GM12878 (cell line): ENCODE data around the gene ALG10. TPM values are rescaled to one million over a fixed set of nuclear protein-coding genes. Genes with fewer than 3 reads are reported as not detected.
A peak's percentile ranks its signal among the peaks of the same experiment; 100 is the strongest.

ENCODE experiments used
- ATAC-seq: fragments of 200-7000 bp; cut with Tn5 transposase; 3 replicates; pipeline ENCODE4 v1.9.1; 2020; ENCODE audit warnings: mild to moderate bottlenecking, moderate library complexity
- Bru-seq: library from RNA; stranded (reverse); fragments of 400-500 nt; gene quantifications from one replicate; lab custom pipeline; 2021; lab: Mats Ljungman, UMichigan
- BruChase-seq, 2 experiments: library from RNA; stranded (reverse); fragments of 400-500 nt; gene quantifications; one replicate each; lab custom pipeline; 2021; lab: Mats Ljungman, UMichigan
- BruUV-seq: library from RNA; stranded (reverse); fragments of 400-500 nt; replicated peaks from 2 replicates; lab custom pipeline; 2021; lab: Mats Ljungman, UMichigan
- CTCF ChIA-PET: fragments of 300-600 bp; sonication (Branson Sonifier 250); formaldehyde crosslinking; extraction: SDS; loops from one replicate; lab custom pipeline; 2021; ENCODE audit warnings: inconsistent platforms; lab: Yijun Ruan, JAX
- POLR2A ChIA-PET: fragments of 350-600 bp; formaldehyde crosslinking; extraction: SDS; loops from one replicate; lab custom pipeline; 2021; ENCODE audit warnings: inconsistent platforms; lab: Charles Lee
- RAD21 ChIA-PET: fragments of 300-600 bp; sonication (Branson Sonifier 250); formaldehyde crosslinking; loops from one replicate; lab custom pipeline; 2023; ENCODE audit warnings: antibody characterized with exemption; ENCODE audit not compliant: unreplicated experiment; lab: Charles Lee
- SMC1A ChIA-PET: fragments of 300-600 bp; sonication (Branson Sonifier 250); formaldehyde crosslinking; loops from one replicate; lab custom pipeline; 2023; ENCODE audit not compliant: unreplicated experiment, uncharacterized antibody; lab: Charles Lee
- DNase-seq: peaks from one replicate; pipeline ENCODE4 v3.0.0-alpha.2; 2011; ENCODE audit warnings: low read depth, low spot score
- FAIRE-seq: peaks from 3 replicates; lab custom pipeline; 2011; peaks lifted over from hg19 to GRCh38; lab: Jason Lieb, UNC
- H2AFZ ChIP-seq: 2 replicates; pipeline ENCODE4 v1.6.0; 2011; ENCODE audit warnings: low read depth, low read length, control low read depth; ENCODE audit not compliant: control insufficient read depth
- H3K27ac ChIP-seq: 2 replicates; pipeline ENCODE4 v1.5.1; 2011; ENCODE audit warnings: control low read depth; ENCODE audit not compliant: control insufficient read depth, insufficient read depth
- H3K27me3 ChIP-seq, 2 experiments: replicated peaks in 1 of 2; 2 replicates each; pipeline versions ENCODE4 v1.6.0 to v1.6.1; 2011; ENCODE audit warnings: low read length in 1 of 2; ENCODE audit not compliant: control insufficient read depth in 2 of 2, insufficient read depth in 2 of 2
- H3K36me3 ChIP-seq, 2 experiments: 2 replicates each; pipeline ENCODE4 v1.5.1; 2011; ENCODE audit warnings: low read length in 1 of 2; ENCODE audit not compliant: control insufficient read depth in 2 of 2, insufficient read depth in 2 of 2
- H3K4me1 ChIP-seq: 2 replicates; pipeline ENCODE4 v1.6.1; 2011; ENCODE audit warnings: mild to moderate bottlenecking, low read length, moderate library complexity, mixed read lengths; ENCODE audit not compliant: control insufficient read depth, insufficient read depth
- H3K4me2 ChIP-seq: 2 replicates; pipeline ENCODE4 v1.6.0; 2011; ENCODE audit warnings: control low read depth; ENCODE audit not compliant: control insufficient read depth, insufficient read depth
- H3K4me3 ChIP-seq: fragments of 200-600 bp; sonication (generic); 2 replicates; pipeline ENCODE4 v1.5.1; 2016
- H3K79me2 ChIP-seq: 2 replicates; pipeline ENCODE4 v1.6.0; 2011; ENCODE audit warnings: low read length; ENCODE audit not compliant: control insufficient read depth, insufficient read depth
- H3K9ac ChIP-seq: 2 replicates; pipeline ENCODE4 v1.8.0; 2011; ENCODE audit warnings: low read length, control low read depth, mixed read lengths; ENCODE audit not compliant: control insufficient read depth, insufficient read depth
- H3K9me3 ChIP-seq: replicated peaks from 3 replicates; pipeline ENCODE4 v1.5.1; 2011; ENCODE audit warnings: mild to moderate bottlenecking, low read length; ENCODE audit not compliant: control insufficient read depth, insufficient read depth
- H4K20me1 ChIP-seq: 2 replicates; pipeline ENCODE4 v1.6.0; 2011; ENCODE audit not compliant: control insufficient read depth, insufficient read depth
- BCL3 ChIP-seq: IDR thresholded peaks from 2 replicates; pipeline ENCODE4 v1.6.1; 2011; ENCODE audit warnings: borderline replicate concordance, low read depth, mild to moderate bottlenecking, moderate library complexity, low read length; ENCODE audit not compliant: insufficient read depth, poor library complexity, severe bottlenecking
- BHLHE40 ChIP-seq, 2 experiments: fragments of 450-650 bp in 1 of 2; IDR thresholded peaks; 2 replicates each; pipeline ENCODE4 v1.6.1; 2011 to 2017; ENCODE audit warnings: low read depth in 2 of 2, borderline replicate concordance in 1 of 2, improper control_type of control experiment in 1 of 2, low read length in 1 of 2, mild to moderate bottlenecking in 1 of 2
- BRCA1 ChIP-seq: IDR thresholded peaks from 2 replicates; pipeline ENCODE4 v1.6.1; 2011; ENCODE audit warnings: low read depth, low read length, improper control_type of control experiment
- CEBPB ChIP-seq, 2 experiments: fragments of 150-350 bp in 1 of 2; IDR thresholded peaks; 2 replicates each; pipeline ENCODE4 v1.6.1; 2012 to 2014; ENCODE audit warnings: low read depth in 2 of 2, low read length in 2 of 2, borderline replicate concordance in 1 of 2, inconsistent platforms in 1 of 2
- GATAD2B ChIP-seq: fragments of 450-650 bp; conservative IDR thresholded peaks from 2 replicates; pipeline ENCODE4 v1.6.1; 2017; ENCODE audit warnings: low read depth, mild to moderate bottlenecking, moderate library complexity
- HSF1 ChIP-seq: fragments of 150-350 bp; IDR thresholded peaks from 2 replicates; pipeline ENCODE4 v1.6.1; 2014; ENCODE audit warnings: mild to moderate bottlenecking, low read depth, low read length
- IRF4 ChIP-seq: IDR thresholded peaks from 2 replicates; pipeline ENCODE4 v1.6.1; 2011; ENCODE audit warnings: low read depth, low read length
- MTA3 ChIP-seq: IDR thresholded peaks from 2 replicates; pipeline ENCODE4 v1.6.1; 2012; ENCODE audit warnings: low read length, inconsistent platforms, borderline replicate concordance
- MYC ChIP-seq: IDR thresholded peaks from 2 replicates; pipeline ENCODE4 v1.6.1; 2011; ENCODE audit warnings: mild to moderate bottlenecking, low read length, moderate library complexity, inconsistent platforms; ENCODE audit not compliant: insufficient read depth, insufficient replicate concordance, insufficient read length, severe bottlenecking
- NFXL1 ChIP-seq: fragments of 450-650 bp; IDR thresholded peaks from 2 replicates; pipeline ENCODE4 v1.6.1; 2017; ENCODE audit warnings: antibody characterized with exemption, mild to moderate bottlenecking, borderline replicate concordance
- NFYA ChIP-seq: IDR thresholded peaks from 2 replicates; pipeline ENCODE4 v1.6.1; 2011; ENCODE audit warnings: low read depth, mild to moderate bottlenecking, low read length, improper control_type of control experiment, borderline replicate concordance
- PAX5 ChIP-seq: IDR thresholded peaks from 2 replicates; pipeline ENCODE4 v1.6.1; 2011; ENCODE audit warnings: low read depth, low read length, borderline replicate concordance
- RELA ChIP-seq: fragments of 450-650 bp; IDR thresholded peaks from 2 replicates; pipeline ENCODE4 v1.8.0; 2014; ENCODE audit warnings: borderline replicate concordance; ENCODE audit not compliant: partially characterized antibody
- YY1 ChIP-seq: IDR thresholded peaks from 2 replicates; pipeline ENCODE4 v1.6.1; 2011; ENCODE audit warnings: low read depth, mild to moderate bottlenecking, low read length
- ZSCAN29 ChIP-seq: fragments of 450-650 bp; IDR thresholded peaks from 2 replicates; pipeline ENCODE4 v1.6.1; 2017; ENCODE audit warnings: mild to moderate bottlenecking, moderate library complexity
- WGBS: methylation state at CpG from one replicate; pipeline ENCODE4 v1.1.6; 2016; ENCODE audit warnings: low lambda C conversion rate; ENCODE audit not compliant: insufficient replicate concordance, insufficient coverage; ENCODE audit errors: missing lambda C conversion rate; 5-methylcytosine and 5-hydroxymethylcytosine counted together
- in situ Hi-C: fragments of 300-500 bp; cut with MboI; formaldehyde crosslinking; loops from 9 replicates; pipeline ENCODE4 v1.14.3; 2018; ENCODE audit warnings: mixed read lengths
- intact Hi-C: fragments of 100-400 bp; cut with micrococcal nuclease; formaldehyde crosslinking; loops from one replicate; pipeline ENCODE4 v1.14.2; 2022; ENCODE audit not compliant: unreplicated experiment
- long read RNA-seq, 2 experiments: library from polyadenylated mRNA; unstranded; transcript quantifications; one replicate each; pipeline ENCODE4 v2.0.0, GENCODE V29; 2019 to 2020
- polyA minus RNA-seq, 3 experiments: library from RNA; depleted of rRNA, polyadenylated mRNA; stranded (reverse); fragments of >200 nt; gene quantifications; 2 replicates each; pipeline ENCODE4 v1.2.3, GENCODE V29; 2011
- polyA plus RNA-seq, 11 experiments: library from polyadenylated mRNA; depleted of rRNA in 4 of 11; unstranded in 6 of 11; stranded (reverse) in 5 of 11; fragments of >200 nt; fragmentation: Nextera tagmentation in 4 of 11; fragmentation: Illumina TruSeq in 1 of 11; extraction: Ambion mirVana in 4 of 11; extraction: Trizol in 1 of 11; gene quantifications; 1 replicate in 1 of 11; 2 replicates in 10 of 11; pipeline versions ENCODE4 v1.2.1 to v1.2.3, GENCODE V29; 2011 to 2016; ENCODE audit warnings: inconsistent platforms in 2 of 11, missing spikeins in 2 of 11, low read depth in 1 of 11
- total RNA-seq, 4 experiments: library from RNA; depleted of rRNA in 3 of 4; stranded (reverse); fragments of >200 nt in 3 of 4; fragmentation: Illumina TruSeq in 1 of 4; extraction: Trizol in 1 of 4; gene quantifications; 2 replicates each; pipeline versions ENCODE4 v1.2.1 to v1.2.3, GENCODE V29; 2013 to 2021

The ALG10 gene
- total RNA-seq (2013; cell fraction: nucleolus; rRNA removed): 51.6 and 53.5 TPM in 2 replicates
- 11.4 and 14.5 TPM in 2 replicates for total RNA-seq (2014; rRNA removed)
- total RNA-seq (2014; rRNA removed; fragmentation: Illumina TruSeq; extraction: Trizol): 15.1 and 15.9 TPM in 2 replicates
- total RNA-seq (2021): 14.8 TPM in 2 replicates
- 4.7 TPM for polyA plus RNA-seq (2011; ENCODE audit: low read depth)
- polyA plus RNA-seq (2011; rRNA removed): 23.2 and 25.4 TPM in 2 replicates
- 17.4 and 19.9 TPM in 2 replicates for polyA plus RNA-seq (2011; cell fraction: cytosol; rRNA removed)
- 13.7 and 18.5 TPM in 2 replicates for polyA plus RNA-seq (2011; cell fraction: nucleus; rRNA removed)
- 4.2 and 5.9 TPM in 2 replicates for polyA plus RNA-seq (2012)
- 7.6 and 10.1 TPM in 2 replicates for polyA plus RNA-seq (2014; fragmentation: Illumina TruSeq; extraction: Trizol)
- 1 to 10 TPM; 3.1 to 4.6 TPM for polyA plus RNA-seq (2014; fragmentation: Nextera tagmentation; extraction: Ambion mirVana)
- 7.0 and 8.2 TPM in 2 replicates for polyA plus RNA-seq (2014; rRNA removed)
- polyA plus RNA-seq (2016; fragmentation: Nextera tagmentation; extraction: Ambion mirVana): 1 to 10 TPM; 6.4 to 6.6 TPM
- polyA minus RNA-seq (2011; rRNA and poly(A)+ RNA removed): 86.1 and 99.0 TPM in 2 replicates
- 14.5 and 20.2 TPM in 2 replicates for polyA minus RNA-seq (2011; cell fraction: cytosol; rRNA and poly(A)+ RNA removed)
- polyA minus RNA-seq (2011; cell fraction: nucleus; rRNA and poly(A)+ RNA removed): 37.3 and 45.6 TPM in 2 replicates
- percentile 86 among the genes with signal in this experiment for Bru-seq, nascent RNA
- BruChase-seq, experiment 1, labeled RNA remaining after a 6-hour chase: percentile 90 among the genes with signal in this experiment
- BruChase-seq, experiment 2, labeled RNA remaining after a 2-hour chase: percentile 92 among the genes with signal in this experiment
- long read RNA-seq, experiment 1: 0 reads
- long read RNA-seq, experiment 2, transcript ALG10-201 (3 exons, 3,128 nt): major isoform, 31 of 40 reads
- long read RNA-seq, experiment 2, partial matches to known transcripts: 0 of 40 reads
- long read RNA-seq, experiment 2, other reads (novel, unspliced or antisense): 6 of 40 reads

GRCh38 chr12:34022079-34022830, at the start of gene ALG10:
ALG10 (plus strand) TSS chr12:34022496; CDS start chr12:34022600, 104 bp downstream.
- BruUV-seq: no TSS peak
- RAD21 ChIA-PET: interaction anchor here (0.6 to 4.7 kb wide), 3 partner anchors 414 to 1566 kb away, joined by 3 to 82 read pairs (median 7); partner anchors contain the start of gene YARS2
- WGBS: under 1% methylated on average over 32 of the region's 44 CpGs
- TF ChIP-seq RELA: no peak
- no peak for TF ChIP-seq NFXL1
- TF ChIP-seq CEBPB (IDR thresholded peaks at IDR 0.05; ENCODE audit: borderline replicate concordance in 1 of 2, low read depth in 2 of 2, low read length in 2 of 2): no peak
- TF ChIP-seq MTA3: no peak; the same call in 1 of the 2 replicates
- TF ChIP-seq PAX5: no peak
- no peak for TF ChIP-seq BRCA1
- TF ChIP-seq ZSCAN29: no peak
- TF ChIP-seq BHLHE40 (IDR thresholded peaks at IDR 0.05; ENCODE audit: borderline replicate concordance in 1 of 2, low read depth in 2 of 2, low read length in 1 of 2): no peak
- no peak for TF ChIP-seq GATAD2B
- peak; percentile 66; the same call in 1 of the 2 replicates for TF ChIP-seq HSF1
- TF ChIP-seq BCL3: no peak
- peak; percentile 91 for TF ChIP-seq YY1
- no peak for TF ChIP-seq MYC
- no peak for TF ChIP-seq NFYA
- peak; percentile 6; the same call in 1 of the 2 replicates for TF ChIP-seq IRF4

More at GRCh38 chr12:34022079-34022830, at the start of gene ALG10:
- POLR2A ChIA-PET: interaction anchor here (0.6 to 1.3 kb wide), 9 partner anchors 123 to 1869 kb away, joined by 3 to 21 read pairs (median 5); partner anchors contain the start of gene YARS2
- Histone ChIP-seq H3K27me3 (no peaks in the 10 kb centered on the region), H3K9ac (peak within 1 kb of the TSS; percentile 80), H3K27ac (peak within 1 kb of the TSS; percentile 78), H3K4me1 (no peaks in the 10 kb centered on the region), H2AFZ (peak within 1 kb of the TSS; percentile 95), H4K20me1 (no peaks in the 10 kb centered on the region), H3K4me3 (peak within 1 kb of the TSS; percentile 88), H3K79me2 (peaks cover 6% of the 10 kb centered on the region; the same call in 1 of the 2 replicates), H3K36me3 (no peaks in the 10 kb centered on the region), H3K4me2 (peak within 1 kb of the TSS; percentile 68), H3K9me3 (no peaks in the 10 kb centered on the region)
- intact Hi-C loops (loop anchor here (1.0 to 5.0 kb wide), 2 partner anchors 1266 to 1565 kb away; no protein-coding TSS in a partner anchor), in situ Hi-C loops (loop anchor here (5.0 to 25.0 kb wide), 3 partner anchors 1085 to 1660 kb away; partner anchors contain the start of gene YARS2)
- SMC1A ChIA-PET: interaction anchor here (0.8 to 4.2 kb wide), 6 partner anchors 11 to 1656 kb away, joined by 3 to 55 read pairs (median 4); partner anchors contain the start of gene YARS2
- DNase-seq (peak; percentile 83), ATAC-seq (peak; percentile 100), FAIRE-seq (peak; percentile 95)
- CTCF ChIA-PET: interaction anchor here (1.1 to 5.3 kb wide), 2 partner anchors 1266 to 1658 kb away, joined by 3 to 110 read pairs; partner anchors contain the start of gene YARS2
